ENCODE data around the gene IL13RA1. TPM values are rescaled to one million over a fixed set of nuclear protein-coding genes. Genes with fewer than 3 reads are reported as not detected.

Gene IL13RA1
- total RNA-seq, 1 experiment from 2014 or later = 28.2 TPM

GRCh38 chrX:118780509-118780908 lies 53.1 kb downstream of the IL13RA1 start:
- ChIA-PET CTCF (no interaction called here), RAD21 (ENCODE audit: low non-redundant PET in 1 of 2, low total read pairs in 2 of 2, uncharacterized antibody in 2 of 2, unreplicated experiment in 2 of 2) (no interaction called here), POLR2A (no interaction called here)
- DNase-seq (ENCODE audit: low read depth, low spot score) (no peak), ATAC-seq (no peak)
- intact Hi-C loops (cut with micrococcal nuclease) = no loop called here
- Histone ChIP-seq H3K27ac (ENCODE audit: low read depth, low read length) (no peak overlapping the region), H3K9ac (ENCODE audit: low read length) (no peak overlapping the region), H3K9me2 (ENCODE audit: insufficient read depth) (no peaks in the 10 kb centered on the region), H3K4me1 (ENCODE audit: control insufficient read depth in 1 of 2, insufficient read depth in 2 of 2, low read length in 2 of 2) (no peaks in the 10 kb centered on the region), H4K20me1 (ENCODE audit: insufficient read depth) (no peaks in the 10 kb centered on the region), H3K36me3 (ENCODE audit: control insufficient read depth in 1 of 2, insufficient read depth in 2 of 2, low read length in 2 of 2) (no peaks in the 10 kb centered on the region), H3K9me3 (ENCODE audit: control insufficient read depth in 1 of 2, insufficient read depth in 1 of 2, low read depth in 1 of 2, low read length in 2 of 2) (no peaks in the 10 kb centered on the region), H3K4me2 (ENCODE audit: low read length) (no peak overlapping the region), H3K79me2 (ENCODE audit: insufficient read depth, low read length) (no peaks in the 10 kb centered on the region), H3K27me3 (ENCODE audit: insufficient read depth, low read length) (no peaks in the 10 kb centered on the region), H3K4me3 (replicated peaks in 1 of 2; ENCODE audit: low read depth in 1 of 2, low read length in 2 of 2) (no peak overlapping the region), H2AFZ (ENCODE audit: low read depth, low read length, poor library complexity, severe bottlenecking) (no peak overlapping the region)
- no TSS peak for BruUV-seq (replicated peaks)
- TF ChIP-seq CEBPB (IDR thresholded peaks at IDR 0.05; ENCODE audit: low read depth) (no peak), CBX3 (IDR thresholded peaks at IDR 0.05; ENCODE audit: low read depth) (no peak), TCF7L2 (IDR thresholded peaks at IDR 0.05; ENCODE audit: borderline replicate concordance, extremely low read depth, insufficient read depth, insufficient read length) (no peak), ATF3 (IDR thresholded peaks at IDR 0.05) (no peak), MAX (IDR thresholded peaks at IDR 0.05) (no peak), JUND (IDR thresholded peaks at IDR 0.05) (no peak), YY1 (IDR thresholded peaks at IDR 0.05; ENCODE audit: extremely low read depth, insufficient replicate concordance, low read depth, low read length) (no peak), SP1 (IDR thresholded peaks at IDR 0.05; ENCODE audit: low read depth) (no peak), RAD21 (IDR thresholded peaks at IDR 0.05; ENCODE audit: low read depth) (no peak), SIN3A (IDR thresholded peaks at IDR 0.05; ENCODE audit: low read depth) (no peak)

- Histone ChIP-seq H2AFZ (ENCODE audit: low read depth, low read length, poor library complexity, severe bottlenecking) (no peak overlapping the region), H4K20me1 (ENCODE audit: insufficient read depth) (no peaks in the 10 kb centered on the region), H3K79me2 (ENCODE audit: insufficient read depth, low read length) (no peaks in the 10 kb centered on the region), H3K4me1 (ENCODE audit: control insufficient read depth in 1 of 2, insufficient read depth in 2 of 2, low read length in 2 of 2) (no peaks in the 10 kb centered on the region), H3K36me3 (ENCODE audit: control insufficient read depth in 1 of 2, insufficient read depth in 2 of 2, low read length in 2 of 2) (no peaks in the 10 kb centered on the region), H3K27me3 (ENCODE audit: insufficient read depth, low read length) (no peaks in the 10 kb centered on the region), H3K9me2 (ENCODE audit: insufficient read depth) (no peaks in the 10 kb centered on the region), H3K4me3 (replicated peaks in 1 of 2; ENCODE audit: low read depth in 1 of 2, low read length in 2 of 2) (no peak overlapping the region), H3K9ac (ENCODE audit: low read length) (no peak overlapping the region), H3K4me2 (ENCODE audit: low read length) (no peak overlapping the region), H3K9me3 (ENCODE audit: control insufficient read depth in 1 of 2, insufficient read depth in 1 of 2, low read depth in 1 of 2, low read length in 2 of 2) (no peaks in the 10 kb centered on the region), H3K27ac (ENCODE audit: low read depth, low read length) (no peak overlapping the region)
- BruUV-seq (replicated peaks) = no TSS peak
- DNase-seq (ENCODE audit: low read depth, low spot score) (no peak), ATAC-seq (no peak)
- TF ChIP-seq EZH2phosphoT487 (IDR thresholded peaks at IDR 0.05; ENCODE audit: borderline replicate concordance) (no peak), ATF3 (IDR thresholded peaks at IDR 0.05) (no peak), REST (IDR thresholded peaks at IDR 0.05; ENCODE audit: low read depth) (no peak), SP1 (IDR thresholded peaks at IDR 0.05; ENCODE audit: low read depth) (no peak), JUND (IDR thresholded peaks at IDR 0.05) (no peak), POLR2AphosphoS5 (IDR thresholded peaks at IDR 0.05; ENCODE audit: low read depth, low read length) (no peak), CEBPB (IDR thresholded peaks at IDR 0.05; ENCODE audit: low read depth) (no peak)
- CTCF ChIA-PET = no interaction called here
- POLR2A ChIA-PET = no interaction called here
- intact Hi-C loops (cut with micrococcal nuclease) = no loop called here
- RAD21 ChIA-PET (ENCODE audit: low non-redundant PET in 1 of 2, low total read pairs in 2 of 2, uncharacterized antibody in 2 of 2, unreplicated experiment in 2 of 2) = no interaction called here
These were observed 53.5 kb downstream of the IL13RA1 start for GRCh38 chrX:118780911-118781310.
